ENCODE measurements around the gene CARD9.
"Not testable (repeated sequence)": the region's sequence is repeated elsewhere in the genome, so short reads cannot be mapped to it uniquely, and the experiment has no call there.

Gene CARD9

GRCh38 chr9:136321561-136321960, 51.9 kb downstream of the CARD9 start:
- no peak overlapping the region for H3K9ac ChIP-seq (ENCODE audit: low read length)
- no peaks in the 10 kb centered on the region for H3K9me3 ChIP-seq (ENCODE audit: low read length)
- H3K9me2 ChIP-seq (ENCODE audit: low read depth, low read length), result no peaks in the 10 kb centered on the region
- TF ChIP-seq EZH2 (IDR thresholded peaks at IDR 0.05; ENCODE audit: borderline replicate concordance, low read length) (no peak), CTCF (IDR thresholded peaks at IDR 0.05; ENCODE audit: low read length) (no peak)
- no peaks in the 10 kb centered on the region for H3K4me1 ChIP-seq (ENCODE audit: insufficient read depth, low read length, severe bottlenecking)
- H3K27me3 ChIP-seq (ENCODE audit: insufficient read depth, low read length), result peaks cover 15% of the 10 kb centered on the region; the same call in 1 of the 2 replicates
- H3F3A ChIP-seq (ENCODE audit: insufficient read depth, low read length), result no peaks in the 10 kb centered on the region
- no peak overlapping the region for H3K4me2 ChIP-seq (ENCODE audit: low read length)
- no peaks in the 10 kb centered on the region for H3K79me2 ChIP-seq (ENCODE audit: insufficient read depth, low read length)
- no peak overlapping the region for H3K4me3 ChIP-seq (ENCODE audit: low read depth, low read length, poor library complexity, severe bottlenecking)
- H4K20me1 ChIP-seq (ENCODE audit: insufficient read depth, low read length), result no peaks in the 10 kb centered on the region
- H2AFZ ChIP-seq (ENCODE audit: low read length), result no peak overlapping the region
- no peaks in the 10 kb centered on the region; the same call in 1 of the 2 replicates for H3K36me3 ChIP-seq (ENCODE audit: insufficient read depth, low read length)
- no peak overlapping the region for H3K27ac ChIP-seq (ENCODE audit: low read depth, low read length, poor library complexity, severe bottlenecking)

- not testable (repeated sequence) for H3K9me3 ChIP-seq (ENCODE audit: low read length); H3K27ac ChIP-seq (ENCODE audit: low read depth, low read length, poor library complexity, severe bottlenecking)
Measured at GRCh38 chr9:136320972-136321371, 52.5 kb downstream of the CARD9 start.

GRCh38 chr9:136319955-136320354, 53.5 kb downstream of the CARD9 start:
- H3K9ac ChIP-seq (ENCODE audit: low read length); H3F3A ChIP-seq (ENCODE audit: insufficient read depth, low read length); H3K27ac ChIP-seq (ENCODE audit: low read depth, low read length, poor library complexity, severe bottlenecking); H4K20me1 ChIP-seq (ENCODE audit: insufficient read depth, low read length); H2AFZ ChIP-seq (ENCODE audit: low read length); H3K4me2 ChIP-seq (ENCODE audit: low read length); H3K4me1 ChIP-seq (ENCODE audit: insufficient read depth, low read length, severe bottlenecking); H3K9me3 ChIP-seq (ENCODE audit: low read length); H3K36me3 ChIP-seq (ENCODE audit: insufficient read depth, low read length); H3K79me2 ChIP-seq (ENCODE audit: insufficient read depth, low read length); H3K9me2 ChIP-seq (ENCODE audit: low read depth, low read length); H3K4me3 ChIP-seq (ENCODE audit: low read depth, low read length, poor library complexity, severe bottlenecking): not testable (repeated sequence)
- H3K27me3 ChIP-seq (ENCODE audit: insufficient read depth, low read length), result peaks cover 31% of the 10 kb centered on the region; the same call in 1 of the 2 replicates

More at GRCh38 chr9:136320972-136321371, 52.5 kb downstream of the CARD9 start:
- H3K9ac ChIP-seq (ENCODE audit: low read length); H3F3A ChIP-seq (ENCODE audit: insufficient read depth, low read length); H3K4me2 ChIP-seq (ENCODE audit: low read length); H3K4me1 ChIP-seq (ENCODE audit: insufficient read depth, low read length, severe bottlenecking); H3K4me3 ChIP-seq (ENCODE audit: low read depth, low read length, poor library complexity, severe bottlenecking); H3K9me2 ChIP-seq (ENCODE audit: low read depth, low read length); H3K79me2 ChIP-seq (ENCODE audit: insufficient read depth, low read length); H2AFZ ChIP-seq (ENCODE audit: low read length); H3K36me3 ChIP-seq (ENCODE audit: insufficient read depth, low read length); H4K20me1 ChIP-seq (ENCODE audit: insufficient read depth, low read length): not testable (repeated sequence)
- peaks cover 21% of the 10 kb centered on the region; the same call in 1 of the 2 replicates for H3K27me3 ChIP-seq (ENCODE audit: insufficient read depth, low read length)

GRCh38 chr9:136319244-136319643, 54.2 kb downstream of the CARD9 start:
- not testable (repeated sequence) for H3K4me1 ChIP-seq (ENCODE audit: insufficient read depth, low read length, severe bottlenecking); H3K9ac ChIP-seq (ENCODE audit: low read length); H4K20me1 ChIP-seq (ENCODE audit: insufficient read depth, low read length); H3F3A ChIP-seq (ENCODE audit: insufficient read depth, low read length); H3K36me3 ChIP-seq (ENCODE audit: insufficient read depth, low read length); H3K4me2 ChIP-seq (ENCODE audit: low read length); H3K27ac ChIP-seq (ENCODE audit: low read depth, low read length, poor library complexity, severe bottlenecking); H3K4me3 ChIP-seq (ENCODE audit: low read depth, low read length, poor library complexity, severe bottlenecking); H3K9me2 ChIP-seq (ENCODE audit: low read depth, low read length); H3K79me2 ChIP-seq (ENCODE audit: insufficient read depth, low read length); H3K9me3 ChIP-seq (ENCODE audit: low read length); H2AFZ ChIP-seq (ENCODE audit: low read length)
- peaks cover 37% of the 10 kb centered on the region; the same call in 1 of the 2 replicates for H3K27me3 ChIP-seq (ENCODE audit: insufficient read depth, low read length)

GRCh38 chr9:136318776-136319241, 54.7 kb downstream of the CARD9 start:
- no peaks in the 10 kb centered on the region for H3F3A ChIP-seq (ENCODE audit: insufficient read depth, low read length)
- no peak overlapping the region for H2AFZ ChIP-seq (ENCODE audit: low read length)
- H3K4me2 ChIP-seq (ENCODE audit: low read length), result no peak overlapping the region
- H3K27ac ChIP-seq (ENCODE audit: low read depth, low read length, poor library complexity, severe bottlenecking), result no peak overlapping the region
- peaks cover 9% of the 10 kb centered on the region; the same call in 1 of the 2 replicates for H3K36me3 ChIP-seq (ENCODE audit: insufficient read depth, low read length)
- no peak overlapping the region for H3K9ac ChIP-seq (ENCODE audit: low read length)
- no peaks in the 10 kb centered on the region for H4K20me1 ChIP-seq (ENCODE audit: insufficient read depth, low read length)
- peaks cover 41% of the 10 kb centered on the region; the same call in 1 of the 2 replicates for H3K27me3 ChIP-seq (ENCODE audit: insufficient read depth, low read length)
- H3K4me3 ChIP-seq (ENCODE audit: low read depth, low read length, poor library complexity, severe bottlenecking), result no peak overlapping the region
- no peaks in the 10 kb centered on the region for H3K4me1 ChIP-seq (ENCODE audit: insufficient read depth, low read length, severe bottlenecking)
- no peaks in the 10 kb centered on the region for H3K79me2 ChIP-seq (ENCODE audit: insufficient read depth, low read length)
- peaks cover 8% of the 10 kb centered on the region for H3K9me3 ChIP-seq (ENCODE audit: low read length)
- no peaks in the 10 kb centered on the region for H3K9me2 ChIP-seq (ENCODE audit: low read depth, low read length)
- TF ChIP-seq EZH2 (IDR thresholded peaks at IDR 0.05; ENCODE audit: borderline replicate concordance, low read length) (no peak), CTCF (IDR thresholded peaks at IDR 0.05; ENCODE audit: low read length) (no peak)

All from OCI-LY1 (cell line).